IMR-90 (cell line): Measurements from ENCODE around the gene PAM. TPM values are rescaled to one million over a fixed set of nuclear protein-coding genes. Genes with fewer than 3 reads are reported as not detected.
A peak's percentile ranks its signal among the peaks of the same experiment; 100 is the strongest.

Experiments used
- ATAC-seq: fragments of 200-7000 bp; cut with Tn5 transposase; 2 replicates; pipeline ENCODE4 v1.9.1; 2020; ENCODE audit warnings: low read depth, mild to moderate bottlenecking, moderate library complexity
- BruUV-seq: library from RNA; stranded (reverse); fragments of 400-500 nt; replicated peaks from 2 replicates; lab custom pipeline; 2021; lab: Mats Ljungman, UMichigan
- CTCF ChIA-PET: fragments of 300-600 bp; formaldehyde crosslinking; extraction: SDS; loops from one replicate; lab custom pipeline; 2021; ENCODE audit warnings: antibody characterized with exemption; lab: Yijun Ruan, JAX
- POLR2A ChIA-PET: fragments of 300-600 bp; sonication (Branson Sonifier 250); formaldehyde crosslinking; loops from one replicate; lab custom pipeline; 2022; ENCODE audit warnings: antibody characterized with exemption; ENCODE audit not compliant: unreplicated experiment; lab: Charles Lee
- DNase-seq: peaks from one replicate; pipeline ENCODE4 v3.0.0; 2013
- H2AFZ ChIP-seq: replicated peaks from 2 replicates; pipeline ENCODE3; 2013; ENCODE audit warnings: low read length, mild to moderate bottlenecking; ENCODE audit not compliant: poor library complexity
- H2AK5ac ChIP-seq: 2 replicates; pipeline ENCODE4 v1.6.1; 2013; ENCODE audit warnings: low read depth, low read length, inconsistent platforms
- H2AK9ac ChIP-seq: replicated peaks from 2 replicates; pipeline ENCODE3; 2013; ENCODE audit warnings: mild to moderate bottlenecking, low read depth, low read length, moderate library complexity; ENCODE audit not compliant: poor library complexity
- H2BK120ac ChIP-seq: 2 replicates; pipeline ENCODE4 v1.6.1; 2013; ENCODE audit warnings: low read depth, low read length, inconsistent platforms
- H2BK15ac ChIP-seq: 3 replicates; pipeline ENCODE4 v1.6.1; 2013; ENCODE audit warnings: low read depth, low read length, inconsistent platforms
- H2BK20ac ChIP-seq: 2 replicates; pipeline ENCODE4 v1.6.1; 2013; ENCODE audit warnings: low read depth, mild to moderate bottlenecking, inconsistent platforms, low read length, moderate library complexity
- H2BK5ac ChIP-seq: 2 replicates; pipeline ENCODE4 v1.6.1; 2013; ENCODE audit warnings: mild to moderate bottlenecking, low read depth, low read length, inconsistent platforms; ENCODE audit not compliant: poor library complexity, severe bottlenecking
- H3K14ac ChIP-seq: replicated peaks from 2 replicates; pipeline ENCODE4 v1.6.1; 2013; ENCODE audit warnings: low read depth, low read length, inconsistent platforms
- H3K18ac ChIP-seq: 2 replicates; pipeline ENCODE4 v1.6.1; 2013; ENCODE audit warnings: low read depth, low read length, control low read depth
- H3K23ac ChIP-seq: 2 replicates; pipeline ENCODE4 v1.6.1; 2013; ENCODE audit warnings: low read depth, low read length, inconsistent platforms
- H3K27ac ChIP-seq: 2 replicates; pipeline ENCODE4 v1.5.1; 2013; ENCODE audit warnings: mild to moderate bottlenecking, control low read depth, low read length; ENCODE audit not compliant: insufficient read depth
- H3K27me3 ChIP-seq: 2 replicates; pipeline ENCODE4 v1.6.1; 2013; ENCODE audit warnings: low read length; ENCODE audit not compliant: control insufficient read depth, insufficient read depth
- H3K36me3 ChIP-seq: 2 replicates; pipeline ENCODE4 v1.6.1; 2013; ENCODE audit warnings: low read length, mixed read lengths; ENCODE audit not compliant: control insufficient read depth, insufficient read depth
- H3K4ac ChIP-seq: 2 replicates; pipeline ENCODE4 v1.6.1; 2013; ENCODE audit warnings: low read depth, low read length, inconsistent platforms
- H3K4me1 ChIP-seq: 2 replicates; pipeline ENCODE4 v1.6.1; 2013; ENCODE audit warnings: low read length, mixed read lengths; ENCODE audit not compliant: control insufficient read depth, insufficient read depth
- H3K4me2 ChIP-seq: 2 replicates; pipeline ENCODE4 v1.6.1; 2013; ENCODE audit warnings: low read depth, mild to moderate bottlenecking, control low read depth, low read length, moderate library complexity
- H3K4me3 ChIP-seq: 2 replicates; pipeline ENCODE4 v1.5.1; 2013; ENCODE audit warnings: low read depth, mild to moderate bottlenecking, control low read depth, low read length, moderate library complexity; ENCODE audit not compliant: insufficient read depth
- H3K56ac ChIP-seq: 2 replicates; pipeline ENCODE4 v1.6.1; 2013; ENCODE audit warnings: low read length, inconsistent platforms; ENCODE audit not compliant: insufficient read depth; ENCODE audit errors: extremely low read depth
- H3K79me1 ChIP-seq, 2 experiments: 2 replicates each; pipeline ENCODE4 v1.6.1; 2013; ENCODE audit warnings: low read length in 2 of 2, inconsistent platforms in 1 of 2, low read depth in 1 of 2
- H3K9ac ChIP-seq: 2 replicates; pipeline ENCODE4 v1.6.1; 2013; ENCODE audit warnings: low read depth, low read length, control low read depth
- H3K9me1 ChIP-seq: 2 replicates; pipeline ENCODE4 v1.6.1; 2013; ENCODE audit warnings: low read length, inconsistent platforms; ENCODE audit not compliant: insufficient read depth
- H3K9me3 ChIP-seq: 2 replicates; pipeline ENCODE4 v1.6.1; 2013; ENCODE audit warnings: low read length; ENCODE audit not compliant: control insufficient read depth, insufficient read depth
- H4K20me1 ChIP-seq: 2 replicates; pipeline ENCODE4 v1.6.1; 2013; ENCODE audit warnings: low read length, inconsistent platforms; ENCODE audit not compliant: insufficient read depth
- H4K5ac ChIP-seq: 2 replicates; pipeline ENCODE4 v1.6.1; 2013; ENCODE audit warnings: mild to moderate bottlenecking, low read depth, low read length, control low read depth
- H4K8ac ChIP-seq, 2 experiments: 2 replicates each; pipeline ENCODE4 v1.6.1; 2013; ENCODE audit warnings: low read depth in 2 of 2, low read length in 2 of 2, control low read depth in 1 of 2, inconsistent platforms in 1 of 2
- H4K91ac ChIP-seq: 2 replicates; pipeline ENCODE4 v1.6.1; 2013; ENCODE audit warnings: low read depth, low read length, inconsistent platforms; ENCODE audit not compliant: insufficient read depth
- BHLHE40 ChIP-seq: fragments of 150-350 bp; IDR thresholded peaks from 2 replicates; pipeline ENCODE4 v1.6.1; 2016; ENCODE audit warnings: mild to moderate bottlenecking, low read depth, low read length
- MAZ ChIP-seq: IDR thresholded peaks from 2 replicates; pipeline ENCODE4 v1.6.1; 2012; ENCODE audit warnings: low read depth, mild to moderate bottlenecking, low read length, improper control_type of control experiment, moderate library complexity, borderline replicate concordance
- MXI1 ChIP-seq: IDR thresholded peaks from 2 replicates; pipeline ENCODE4 v1.6.1; 2012; ENCODE audit warnings: low read depth, mild to moderate bottlenecking, low read length, moderate library complexity, borderline replicate concordance
- NFE2L2 ChIP-seq: fragments of 150-350 bp; IDR thresholded peaks from 2 replicates; pipeline ENCODE4 v1.6.1; 2016; ENCODE audit warnings: low read depth, mild to moderate bottlenecking, low read length
- RCOR1 ChIP-seq: IDR thresholded peaks from 2 replicates; pipeline ENCODE4 v1.6.1; 2012; ENCODE audit warnings: mild to moderate bottlenecking, low read length, improper control_type of control experiment; ENCODE audit not compliant: insufficient replicate concordance
- RFX5 ChIP-seq: IDR thresholded peaks from 2 replicates; pipeline ENCODE4 v1.8.0; 2012; ENCODE audit warnings: low read depth, mild to moderate bottlenecking, low read length, moderate library complexity
- WGBS, 2 experiments: methylation state at CpG; one replicate each; pipeline versions ENCODE4 v1.1.5 to v1.1.7; 2013; ENCODE audit warnings: missing lambda C conversion rate in 2 of 2; ENCODE audit not compliant: insufficient read length in 1 of 2; ENCODE audit errors: extremely low coverage in 2 of 2; 5-methylcytosine and 5-hydroxymethylcytosine counted together
- dilution Hi-C: fragments of 300-500 bp; cut with HindIII; formaldehyde crosslinking; loops from one replicate; pipeline ENCODE4 v1.14.3; 2018; ENCODE audit warnings: low sequenced_read_pairs; ENCODE audit not compliant: unreplicated experiment
- in situ Hi-C: fragments of 300-500 bp; cut with MboI; formaldehyde crosslinking; loops from 3 replicates; pipeline ENCODE4 v1.14.3; 2019; ENCODE audit warnings: low sequenced_read_pairs, inconsistent platforms, mixed read lengths
- intact Hi-C: fragments of 100-400 bp; cut with micrococcal nuclease; formaldehyde crosslinking; loops from 2 replicates; pipeline ENCODE4 v1.10.0; 2022
- polyA plus RNA-seq, 3 experiments: library from polyadenylated mRNA; depleted of rRNA; stranded (reverse); fragments of >200 nt; gene quantifications; 2 replicates each; pipeline ENCODE4 v1.2.3, GENCODE V29; 2012; ENCODE audit warnings: low replicate concordance in 1 of 3
- total RNA-seq: library from RNA; depleted of rRNA; stranded (reverse); fragments of >200 nt; gene quantifications from 2 replicates; pipeline ENCODE4 v1.2.3, GENCODE V29; 2012
- TF ChIP-seq, protein P1 (sequence below): fragments of 150-350 bp; IDR thresholded peaks from 2 replicates; pipeline ENCODE4 v1.6.1; 2017; ENCODE audit warnings: mild to moderate bottlenecking, antibody characterized with exemption, low read length, low read depth

The PAM gene
- total and polyA plus RNA-seq, 2 of the 4 experiments (the other 2 are of a cell fraction): 115 to 179 TPM

DNA sequence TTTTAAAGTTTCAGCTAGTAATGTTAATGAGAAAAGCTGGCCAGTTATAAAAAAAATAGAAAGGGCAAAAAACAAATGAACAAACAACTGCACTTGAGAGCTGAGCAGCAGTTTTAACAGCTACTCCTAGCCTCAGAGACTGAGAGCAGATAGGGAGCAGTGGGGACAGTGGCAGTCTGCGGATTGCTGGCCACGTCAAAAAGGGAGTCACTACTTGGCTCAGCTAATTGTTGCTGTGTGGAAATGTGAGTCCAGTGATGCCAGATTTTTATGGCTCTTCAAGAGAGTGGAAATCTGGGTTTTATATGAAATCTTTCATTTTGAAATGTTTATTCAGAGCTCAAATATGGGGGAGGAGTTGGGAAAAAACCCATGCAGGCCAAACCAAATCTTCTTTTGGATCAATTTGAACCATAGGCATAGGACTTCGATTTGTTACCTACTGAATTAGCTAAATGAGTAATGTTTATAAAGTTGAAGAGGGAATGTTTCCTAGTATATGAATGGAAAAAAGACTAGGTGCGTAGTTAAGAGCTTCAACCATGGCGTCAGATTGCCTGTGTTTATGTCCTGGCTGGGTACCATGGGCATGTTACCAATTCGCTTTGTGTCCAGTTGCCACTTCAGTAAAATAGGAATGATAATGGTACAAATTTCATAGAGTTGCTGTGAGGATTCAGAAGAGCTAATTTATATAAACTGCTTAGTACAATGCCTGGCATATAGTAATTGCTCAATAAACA is 102.1 kb downstream of the PAM start:
- no peak for TF ChIP-seq RCOR1
- no peak for TF ChIP-seq RFX5
- TF ChIP-seq, protein P1, sequence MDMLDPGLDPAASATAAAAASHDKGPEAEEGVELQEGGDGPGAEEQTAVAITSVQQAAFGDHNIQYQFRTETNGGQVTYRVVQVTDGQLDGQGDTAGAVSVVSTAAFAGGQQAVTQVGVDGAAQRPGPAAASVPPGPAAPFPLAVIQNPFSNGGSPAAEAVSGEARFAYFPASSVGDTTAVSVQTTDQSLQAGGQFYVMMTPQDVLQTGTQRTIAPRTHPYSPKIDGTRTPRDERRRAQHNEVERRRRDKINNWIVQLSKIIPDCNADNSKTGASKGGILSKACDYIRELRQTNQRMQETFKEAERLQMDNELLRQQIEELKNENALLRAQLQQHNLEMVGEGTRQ: no peak
- TF ChIP-seq NFE2L2: no peak
- TF ChIP-seq BHLHE40: no peak
- no peak for TF ChIP-seq MAZ
- no peak for TF ChIP-seq MXI1
- H2AK5ac ChIP-seq: no peak overlapping the region
- H3K27ac ChIP-seq: no peak overlapping the region
- ATAC-seq (no peak), DNase-seq (no peak)
- 0 out of 3 replicates have a peak overlapping the region, but pooled peaks have one; percentile 43 for H2BK15ac ChIP-seq
- H3K4me3 ChIP-seq: no peak overlapping the region
- peak overlapping the region; percentile 68; the same call in 1 of the 2 replicates for H3K23ac ChIP-seq
- H3K9me1 ChIP-seq: peaks cover 11% of the 10 kb centered on the region
- WGBS, 2 experiments: 80% methylated on average over 1 of the region's 6 CpGs; no CpG with 5 or more reads in 1 of the 2 experiments
- no peak overlapping the region for H3K18ac ChIP-seq
- peak overlapping the region; percentile 72 for H2BK20ac ChIP-seq
- intact Hi-C loops (no loop called here), dilution Hi-C loops (no loop called here), in situ Hi-C loops (no loop called here)
- peaks cover 6% of the 10 kb centered on the region for H3K4me1 ChIP-seq
- peaks cover 13% of the 10 kb centered on the region; the same call in 1 of the 2 replicates for H4K20me1 ChIP-seq
- H3K14ac ChIP-seq: 0 out of 2 replicates have a peak overlapping the region, but pooled peaks have one; percentile 41
- no TSS peak for BruUV-seq
- no peaks in the 10 kb centered on the region for H3K27me3 ChIP-seq
- H4K8ac ChIP-seq: peak overlapping the region in 1 of 2 experiments; percentile 77; a peak in 2 of 4 replicates
- H2BK5ac ChIP-seq: peak overlapping the region; percentile 33
- no peak overlapping the region for H2AK9ac ChIP-seq
- H3K4me2 ChIP-seq: no peak overlapping the region
- peak overlapping the region; percentile 59; the same call in 1 of the 2 replicates for H4K91ac ChIP-seq
- peak overlapping the region; percentile 37; the same call in 1 of the 2 replicates for H2BK120ac ChIP-seq
- H3K9me3 ChIP-seq: no peaks in the 10 kb centered on the region
- H3K56ac ChIP-seq: no peak overlapping the region
- H3K79me1 ChIP-seq: peaks cover 23 to 28% of the 10 kb centered on the region in 2 experiments
- H3K9ac ChIP-seq: no peak overlapping the region
- H3K36me3 ChIP-seq: no peaks in the 10 kb centered on the region
- H2AFZ ChIP-seq: no peak overlapping the region
- H4K5ac ChIP-seq: no peak overlapping the region
- ChIA-PET POLR2A (no interaction called here), CTCF (no interaction called here)
- H3K4ac ChIP-seq: peak overlapping the region; percentile 50; the same call in 1 of the 2 replicates
